HG03342 (cell line): ENCODE results near the gene CFHR4.
"Not testable (repeated sequence)": the region's sequence is repeated elsewhere in the genome, so short reads cannot be mapped to it uniquely, and the experiment has no call there.

Experiments
- ATAC-seq: cut with Tn5 transposase; IDR thresholded peaks from one replicate; pipeline ENCODE4 v1.9.1; 2021; ENCODE audit warnings: mild to moderate bottlenecking, moderate library complexity; ENCODE audit not compliant: unreplicated experiment

Gene CFHR4

DNA sequence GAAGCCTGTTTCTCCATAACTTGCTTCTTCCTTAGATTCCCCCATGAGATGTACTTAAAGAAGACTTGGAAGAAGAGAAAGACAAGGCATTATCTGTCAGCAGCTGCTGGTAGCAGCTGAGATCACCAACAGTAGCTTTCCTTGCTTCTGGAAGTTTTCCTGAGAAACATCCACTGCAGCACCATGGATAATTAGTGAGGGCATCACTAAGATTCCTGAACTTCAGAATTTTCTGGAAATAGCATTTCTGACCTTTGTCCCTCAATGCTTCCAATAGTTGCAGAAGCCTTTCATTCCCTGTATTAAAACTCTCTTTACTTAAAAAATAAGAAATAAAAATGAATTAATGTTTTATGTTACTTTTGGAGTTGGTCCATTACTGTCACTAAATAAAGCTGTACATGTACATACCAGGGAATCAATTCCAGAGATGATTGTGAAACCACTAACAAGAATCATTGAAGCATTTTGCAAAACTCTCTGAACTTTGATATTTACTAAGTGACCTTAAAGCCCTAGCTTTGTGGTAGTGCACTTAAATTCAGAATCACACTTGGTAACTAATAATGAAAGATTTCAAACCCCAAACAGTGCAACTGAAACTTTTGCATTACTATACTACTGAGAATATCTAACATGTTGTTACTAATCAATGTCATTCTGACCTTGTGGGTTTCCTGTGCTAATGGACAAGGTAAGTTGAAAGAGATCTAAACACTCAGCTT, at the start of gene CFHR4:
Gene CFHR4, plus strand, starts transcription at position 538 of the 725 bp plus-strand sequence. Its CDS starts 99 bp downstream, at position 637.
- peak; percentile 83 for ATAC-seq

DNA sequence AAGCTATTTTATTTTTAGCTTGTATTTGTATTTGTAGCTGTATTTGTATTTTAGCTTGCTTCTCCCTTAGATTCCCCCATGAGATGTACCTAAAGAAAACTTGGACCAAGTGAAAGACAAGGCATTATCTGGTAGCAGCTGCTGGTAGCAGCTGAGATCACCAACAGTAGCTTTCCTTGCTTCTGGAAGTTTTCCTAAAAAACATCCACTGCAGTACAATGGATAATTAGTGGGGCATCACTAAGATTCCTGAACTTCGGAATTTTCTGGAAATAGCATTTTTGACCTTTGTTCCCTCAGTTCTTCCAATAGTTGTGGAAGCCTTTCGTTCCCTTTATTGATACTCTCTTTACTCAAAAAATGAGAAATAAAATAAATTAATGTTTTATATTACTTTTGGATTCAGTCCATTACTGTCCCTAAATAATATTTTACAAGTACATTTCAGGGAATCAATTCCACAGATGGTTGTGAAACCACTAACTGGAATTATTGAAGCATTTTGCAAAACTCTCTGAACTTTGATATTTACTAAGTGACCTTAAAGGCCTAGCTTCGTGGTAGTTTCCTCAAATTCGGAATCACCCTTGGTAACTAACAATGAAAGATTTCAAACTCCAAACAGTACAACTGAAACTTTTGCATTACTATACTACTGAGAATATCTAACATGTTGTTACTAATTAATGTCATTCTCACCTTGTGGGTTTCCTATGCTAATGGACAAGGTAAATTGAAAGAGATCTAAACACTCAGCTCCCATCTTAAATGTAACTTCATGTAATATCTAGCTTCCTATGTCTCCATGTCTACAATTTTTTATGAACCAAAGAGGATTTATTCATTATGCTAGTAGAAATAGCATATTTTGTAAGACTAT, 38.0 kb upstream of the CFHR4 start:
- ATAC-seq, result not testable (repeated sequence)

DNA sequence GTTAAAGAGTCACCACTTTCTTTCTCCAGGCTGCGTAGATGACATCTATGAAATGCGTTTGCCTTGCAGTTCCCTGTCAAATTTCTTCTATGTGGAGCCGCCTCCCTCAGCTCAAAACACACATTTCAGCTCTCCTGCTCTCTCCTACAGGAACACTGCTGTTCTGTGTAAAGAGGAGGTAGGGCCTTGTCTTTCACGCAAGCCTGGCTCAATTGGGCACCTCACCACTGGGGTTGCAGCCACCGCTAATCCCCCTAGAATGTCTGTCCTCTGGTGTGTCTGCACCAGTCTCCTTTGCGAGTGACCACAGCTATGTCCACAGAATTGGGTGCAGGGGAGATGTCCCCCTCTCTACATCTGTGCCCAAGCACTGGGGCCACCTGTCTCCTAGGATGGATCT, 31.8 kb upstream of the CFHR4 start:
- ATAC-seq, result no peak

DNA sequence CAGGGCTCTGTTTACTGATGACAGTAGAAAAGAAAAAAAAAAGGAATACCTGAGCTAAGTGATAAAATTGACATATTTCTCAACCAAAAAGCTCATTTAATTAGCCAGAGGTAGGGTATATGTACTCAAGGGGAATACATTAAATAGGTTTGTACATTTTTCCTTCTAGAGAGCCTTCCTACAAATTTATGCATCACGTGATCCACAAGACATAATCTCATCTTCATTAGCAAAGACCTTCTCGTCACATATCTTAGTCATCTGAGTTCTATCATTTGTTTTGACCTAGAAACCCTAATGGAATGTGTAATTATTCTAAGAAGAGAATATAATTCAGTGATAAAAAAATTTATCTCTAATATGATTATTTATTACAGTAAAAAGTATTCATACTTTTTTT, 30.7 kb upstream of the CFHR4 start:
- no peak for ATAC-seq

DNA sequence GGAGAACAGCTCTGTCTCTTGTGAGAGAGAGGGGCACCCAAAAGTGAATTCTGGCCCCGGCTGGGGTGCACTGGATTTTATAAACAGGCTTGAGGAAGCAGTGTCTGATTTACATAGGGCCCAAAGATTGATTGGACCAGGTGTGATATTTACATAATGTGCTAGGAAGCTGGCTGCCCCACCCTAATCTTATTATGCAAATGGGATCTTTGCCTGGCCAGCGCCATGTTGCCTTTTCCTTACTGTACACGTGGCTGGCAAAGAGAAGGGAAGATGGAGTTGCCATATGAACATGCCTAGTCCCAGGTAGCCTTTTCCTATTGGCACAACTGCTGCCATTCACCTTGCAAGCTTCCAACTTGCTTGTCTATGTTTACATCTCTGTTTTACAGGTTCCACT, 29.0 kb upstream of the CFHR4 start:
- ATAC-seq, result no peak

DNA sequence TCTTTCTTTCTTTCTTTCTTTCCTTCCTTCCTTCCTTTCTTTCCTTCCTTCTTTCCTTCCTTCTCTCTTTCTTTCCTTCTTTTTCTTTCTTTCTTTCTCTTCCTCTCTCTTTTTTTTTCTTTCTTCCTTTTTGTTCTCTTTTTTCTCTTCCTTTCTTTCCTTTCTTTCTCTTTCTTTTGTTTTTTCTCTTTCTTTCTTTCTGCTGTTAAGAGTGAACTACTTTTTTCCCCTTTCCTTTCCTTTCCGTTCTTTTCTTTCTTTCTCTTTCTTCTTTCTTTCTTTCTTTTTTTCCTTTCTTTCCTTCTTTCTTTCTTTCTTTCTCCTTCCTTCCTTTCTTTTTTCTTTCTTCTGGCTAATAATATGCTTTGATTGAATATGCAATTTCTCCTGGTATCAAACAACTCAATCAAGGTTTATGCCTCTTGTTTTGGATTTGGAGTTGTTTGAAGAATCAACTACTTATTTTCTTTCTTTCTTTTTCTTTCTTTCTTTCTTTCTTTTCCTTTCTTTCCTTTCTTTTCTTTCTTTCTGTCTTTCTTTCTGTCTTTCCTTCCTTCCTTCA, 27.4 kb upstream of the CFHR4 start:
- no peak for ATAC-seq

DNA sequence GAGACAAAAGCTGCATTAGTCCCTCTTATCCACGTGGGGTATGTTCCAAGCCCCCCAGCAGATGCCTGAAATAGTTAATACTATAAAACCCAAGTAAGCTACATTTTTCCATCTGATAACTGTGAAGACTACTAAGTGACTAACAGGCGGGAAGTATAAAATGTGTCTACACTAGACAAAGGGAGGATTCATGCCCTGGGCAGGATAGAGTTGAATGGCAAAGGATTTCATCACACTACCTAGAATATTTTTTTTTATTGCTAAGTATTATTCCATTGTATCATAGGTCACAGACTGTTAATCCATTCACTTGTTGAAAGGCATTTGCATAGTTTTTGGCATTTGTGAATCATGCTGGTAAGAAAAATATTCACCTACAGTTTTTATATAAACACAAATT, 26.4 kb upstream of the CFHR4 start:
- ATAC-seq, result no peak

DNA sequence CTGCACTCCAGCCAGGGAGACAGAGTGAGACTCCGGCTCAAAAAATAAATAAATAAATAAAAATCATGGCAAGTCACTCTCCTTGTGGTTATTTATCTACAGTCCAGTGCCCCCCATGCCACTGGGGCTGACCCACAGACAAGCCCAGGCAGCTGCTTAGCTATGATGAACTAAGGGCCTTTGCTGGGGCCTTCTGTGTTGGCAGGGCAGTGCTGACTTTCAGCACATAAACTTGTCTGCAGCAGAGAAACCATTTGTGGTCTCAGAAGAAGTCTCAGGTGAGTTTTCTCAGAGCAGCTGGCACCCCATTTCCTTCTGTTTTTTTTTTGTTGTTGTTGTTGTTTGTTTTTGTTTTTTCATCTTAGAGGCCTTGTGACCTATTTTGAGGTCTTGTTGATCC, 20.9 kb upstream of the CFHR4 start:
- ATAC-seq, result no peak

DNA sequence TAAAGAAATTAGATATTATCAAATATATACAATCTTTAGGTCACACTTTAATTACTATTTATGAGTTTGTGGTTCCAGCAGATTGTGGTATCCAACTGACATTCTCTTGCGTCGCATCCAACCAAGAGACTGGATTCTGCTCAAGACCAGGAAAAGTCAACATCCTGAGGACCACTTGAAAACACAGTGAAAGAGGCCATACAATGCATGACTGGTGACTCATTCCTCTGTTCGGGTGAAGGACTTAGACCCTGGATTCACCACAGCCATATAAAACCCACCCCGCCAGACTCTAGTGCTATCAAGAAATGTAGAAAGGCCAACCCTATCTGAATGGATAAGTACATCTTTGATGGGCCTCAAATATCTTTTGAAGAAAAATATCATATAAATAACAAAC, 14.5 kb upstream of the CFHR4 start:
- no peak for ATAC-seq

DNA sequence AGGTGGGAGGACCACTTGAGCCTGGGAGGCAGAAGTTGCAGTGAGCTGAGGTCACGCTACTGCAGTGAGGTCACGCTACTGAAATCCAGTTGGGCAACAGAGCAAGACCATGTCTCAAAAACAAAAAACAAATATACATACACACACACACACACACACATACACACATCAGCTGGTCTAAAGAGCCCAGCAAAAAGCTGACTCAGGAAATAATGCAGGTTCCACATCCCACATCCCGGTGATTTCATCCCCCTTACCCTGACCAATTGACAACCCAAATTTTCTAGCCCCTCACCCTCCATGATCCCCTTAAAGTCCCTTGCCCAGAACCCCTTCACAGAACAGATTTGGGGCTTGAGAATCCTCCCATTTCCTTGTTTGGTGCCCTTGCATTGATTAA, 11.9 kb upstream of the CFHR4 start:
- no peak for ATAC-seq

DNA sequence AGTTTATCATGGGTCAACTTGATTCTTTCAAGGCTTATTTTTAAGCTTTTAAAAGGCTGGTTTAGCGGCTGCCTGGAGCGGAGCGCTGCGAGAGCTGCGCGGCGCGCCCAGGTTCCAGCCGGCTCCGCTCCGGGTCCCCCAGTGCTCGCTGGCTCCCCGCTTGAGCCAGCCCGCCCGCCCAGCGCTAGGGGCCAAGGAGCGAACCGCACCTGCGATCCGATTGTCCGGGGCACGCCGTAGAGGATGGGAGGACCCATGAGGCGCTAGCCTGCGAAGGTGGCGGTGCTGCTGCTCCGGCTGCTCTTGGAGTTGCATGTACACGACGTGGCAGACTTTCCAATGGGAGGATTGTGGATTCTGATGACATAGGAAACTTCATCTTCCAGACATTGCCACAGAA, 9.9 kb upstream of the CFHR4 start:
- no peak for ATAC-seq

DNA sequence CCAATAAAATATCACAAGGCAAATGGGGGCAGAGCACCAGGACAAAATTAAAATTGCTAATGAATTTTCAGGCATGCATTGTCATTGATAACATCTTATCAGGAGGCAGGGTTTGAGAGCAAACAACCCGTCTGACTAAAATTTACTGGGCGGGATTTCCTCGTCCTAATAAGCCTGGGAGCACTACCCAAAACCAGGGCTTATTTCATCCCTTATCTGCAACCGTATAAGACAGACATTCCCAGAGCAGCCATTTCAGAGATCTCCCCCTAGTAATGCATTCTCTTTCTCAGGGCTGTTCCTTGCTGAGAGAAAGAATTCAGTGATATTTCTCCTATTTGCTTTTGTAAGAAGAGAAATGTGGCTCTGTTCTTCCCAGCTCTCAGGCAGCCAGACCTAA, 1.3 kb upstream of the CFHR4 start:
- not testable (repeated sequence) for ATAC-seq

DNA sequence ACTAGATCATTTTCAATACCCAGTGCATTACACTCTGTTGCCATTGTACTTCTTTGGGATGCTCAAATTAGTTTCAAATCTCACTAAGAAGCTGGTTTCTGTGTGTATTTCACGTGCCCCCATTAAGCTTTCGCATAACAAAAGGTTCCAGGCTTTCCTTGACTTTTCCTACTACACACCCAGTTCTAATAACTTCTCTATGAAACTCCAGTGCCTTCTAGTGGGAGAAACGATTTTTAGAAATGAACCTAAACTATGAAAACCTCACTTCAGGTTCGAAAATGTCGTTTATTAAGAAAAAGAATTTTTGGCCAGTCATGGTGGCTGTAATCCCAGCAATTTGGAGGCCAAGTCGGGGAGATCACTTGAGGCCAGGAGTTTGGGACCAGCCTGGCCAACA, 2.8 kb downstream of the CFHR4 start:
- no peak for ATAC-seq

DNA sequence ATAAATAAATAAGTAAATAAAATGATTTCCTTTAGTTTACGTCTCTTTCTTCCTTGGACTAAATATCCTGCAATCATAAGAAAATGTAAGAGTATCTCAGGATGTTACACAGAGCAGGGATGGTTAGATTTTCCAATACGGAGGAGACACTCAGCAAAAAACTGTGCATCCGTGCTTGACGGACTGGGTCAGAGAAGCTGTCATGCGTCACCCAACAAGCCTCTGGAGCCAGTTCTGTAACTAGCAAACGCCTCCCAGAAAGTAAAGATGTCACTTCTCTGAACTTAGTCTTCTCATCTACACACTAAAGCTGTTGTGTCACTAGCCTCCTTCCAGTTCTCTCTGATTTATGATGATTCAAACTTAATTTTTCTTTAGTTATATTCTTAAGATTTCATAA, 3.4 kb downstream of the CFHR4 start:
- no peak for ATAC-seq

DNA sequence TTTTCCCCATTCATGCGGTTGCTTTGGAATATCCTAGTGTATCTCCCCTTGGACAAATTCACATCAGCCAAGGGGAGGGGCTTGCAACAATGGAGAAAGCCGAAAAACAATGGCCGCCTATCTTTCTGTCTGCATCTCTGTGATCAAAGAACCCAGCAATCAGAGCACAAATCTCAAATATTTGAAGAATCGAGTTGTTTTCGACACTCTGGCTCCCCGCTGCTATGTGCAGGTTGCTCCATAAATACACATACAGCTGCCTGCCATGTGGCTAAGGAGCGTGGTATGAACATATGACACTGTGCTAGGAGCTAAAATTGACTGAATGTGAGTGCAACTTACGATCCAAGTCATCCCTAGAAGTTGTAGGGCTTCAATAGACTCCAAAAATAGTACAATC, 8.5 kb downstream of the CFHR4 start:
- ATAC-seq, result no peak

DNA sequence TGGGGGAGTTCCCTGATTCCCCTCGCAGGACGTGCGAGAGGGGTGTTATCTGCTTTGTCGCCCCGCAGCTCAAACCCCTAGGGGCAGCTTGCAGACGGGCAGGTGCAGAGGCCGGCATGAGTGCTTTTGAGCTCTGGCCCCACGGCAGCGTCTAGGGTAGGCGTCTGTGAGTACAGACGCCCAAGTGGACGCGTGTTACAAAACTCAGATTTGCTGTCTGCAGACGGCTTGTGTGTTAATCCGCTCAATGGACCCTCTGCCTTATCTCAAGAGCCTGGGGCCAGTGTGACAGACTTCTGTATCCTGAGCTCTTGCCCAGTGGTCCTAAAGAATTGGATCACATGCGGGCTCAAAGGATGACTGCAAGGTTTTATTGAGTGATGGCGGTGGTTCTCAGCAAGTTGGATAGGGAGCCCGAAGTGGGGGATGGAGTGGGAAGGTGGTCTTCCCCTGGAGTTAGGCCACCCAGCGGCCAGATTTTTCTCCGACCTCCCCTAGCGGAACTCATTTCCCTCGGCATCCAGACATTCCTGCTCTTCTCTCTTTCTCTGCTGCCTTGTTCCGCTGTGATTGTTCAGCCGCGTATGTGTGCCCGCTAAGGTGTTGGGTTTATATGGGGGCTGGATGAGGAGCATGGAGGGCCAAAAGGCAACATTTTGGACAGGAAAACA, 9.4 kb downstream of the CFHR4 start:
- no peak for ATAC-seq

DNA sequence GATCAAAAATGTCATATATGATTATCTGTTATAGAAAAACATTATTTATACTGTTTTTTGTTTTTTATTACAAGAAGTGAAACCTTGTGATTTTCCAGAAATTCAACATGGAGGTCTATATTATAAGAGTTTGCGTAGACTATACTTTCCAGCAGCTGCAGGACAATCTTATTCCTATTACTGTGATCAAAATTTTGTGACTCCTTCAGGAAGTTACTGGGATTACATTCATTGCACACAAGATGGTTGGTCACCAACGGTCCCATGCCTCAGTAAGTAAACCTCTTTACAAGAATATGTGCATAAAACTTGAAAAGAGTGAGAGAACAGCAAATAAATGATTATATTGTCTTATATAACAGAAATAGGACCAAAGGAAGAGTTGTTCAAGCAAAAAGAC, 14.5 kb downstream of the CFHR4 start:
- ATAC-seq, result no peak

DNA sequence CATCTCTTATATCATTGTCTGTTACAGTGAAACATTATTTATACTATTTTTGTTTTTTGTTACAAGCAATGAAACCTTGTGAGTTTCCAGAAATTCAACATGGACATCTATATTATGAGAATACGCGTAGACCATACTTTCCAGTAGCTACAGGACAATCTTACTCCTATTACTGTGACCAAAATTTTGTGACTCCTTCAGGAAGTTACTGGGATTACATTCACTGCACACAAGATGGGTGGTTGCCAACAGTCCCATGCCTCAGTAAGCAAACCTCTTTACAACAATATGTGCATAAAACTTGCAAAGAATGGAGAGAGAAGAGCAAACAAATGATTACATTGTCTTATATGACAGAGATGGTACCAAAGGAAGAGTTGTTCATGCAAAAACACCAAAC, 22.4 kb downstream of the CFHR4 start:
- no peak for ATAC-seq

DNA sequence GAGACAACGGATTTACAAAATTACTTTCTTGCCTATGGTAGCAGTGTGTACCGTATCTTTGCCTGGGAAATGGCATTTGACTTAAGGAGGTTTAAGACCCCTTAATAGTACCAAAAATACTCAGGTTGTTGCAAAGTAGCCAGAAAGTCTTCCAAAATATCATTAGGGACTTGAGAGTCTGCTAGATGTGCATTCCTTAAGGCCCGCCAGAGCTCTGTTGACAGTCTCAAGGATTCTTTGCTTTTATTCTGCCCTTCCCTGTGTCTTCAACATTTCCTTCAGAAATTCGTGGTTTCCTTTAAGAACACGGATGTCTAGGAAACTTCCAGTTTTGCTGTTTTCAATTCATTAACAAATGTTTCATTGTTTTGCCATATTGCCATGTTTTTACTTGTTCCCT, 24.4 kb downstream of the CFHR4 start:
- not testable (repeated sequence) for ATAC-seq

DNA sequence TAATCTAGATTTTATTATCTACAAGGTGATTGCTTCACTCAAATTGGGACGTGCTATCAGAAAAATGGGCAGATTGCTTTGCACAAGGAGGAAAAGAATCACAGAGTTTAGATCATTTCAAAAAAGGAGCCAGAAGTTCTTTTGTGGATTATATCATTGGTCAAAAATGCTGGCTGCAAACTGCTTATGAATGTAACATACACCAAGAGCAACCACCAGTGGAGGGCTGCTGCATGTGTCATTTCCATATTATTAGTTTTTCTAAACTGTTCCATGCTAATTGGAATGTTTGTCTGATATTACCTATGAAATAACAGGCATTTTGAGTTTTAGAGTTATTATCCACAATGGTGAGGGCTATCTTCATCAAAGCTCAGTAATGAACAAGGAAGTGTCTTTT, 39.0 kb downstream of the CFHR4 start:
- not testable (repeated sequence) for ATAC-seq

DNA sequence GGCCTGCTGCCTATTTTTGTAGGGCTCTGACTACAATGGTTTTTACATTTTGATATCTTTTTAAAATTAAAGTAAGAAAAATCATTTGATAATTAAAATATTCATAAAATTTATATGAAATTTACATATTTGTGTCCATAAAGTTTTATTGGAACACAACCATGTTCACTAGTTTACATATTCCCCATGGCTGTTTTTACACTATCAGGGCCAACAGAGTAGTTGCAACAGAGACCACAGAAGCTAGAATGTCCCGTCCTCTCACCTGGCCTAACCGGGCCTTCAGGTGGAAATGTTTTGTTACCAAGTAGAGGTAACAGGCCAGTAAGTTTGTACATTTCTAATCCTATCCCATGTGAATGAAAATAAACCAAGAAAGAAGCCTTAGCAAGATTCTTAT, 45.0 kb downstream of the CFHR4 start:
- ATAC-seq, result not testable (repeated sequence)
